ENCODE measurements around the gene ADAMTS20.
"Not testable (repeated sequence)": the region's sequence is repeated elsewhere in the genome, so short reads cannot be mapped to it uniquely, and the experiment has no call there.

The ADAMTS20 gene

GRCh38 chr12:43462741-43463140 is 89.3 kb downstream of the ADAMTS20 start:
- no peak for DNase-seq

GRCh38 chr12:43462080-43462479 is 89.9 kb downstream of the ADAMTS20 start:
- no peak for DNase-seq

GRCh38 chr12:43459285-43459684 is 92.7 kb downstream of the ADAMTS20 start:
- DNase-seq, result no peak

GRCh38 chr12:43453761-43454160 is 98.2 kb downstream of the ADAMTS20 start:
- no peak for DNase-seq

- DNase-seq, result peak; percentile 42
These were observed 107.0 kb downstream of the ADAMTS20 start for GRCh38 chr12:43444940-43445564.

- DNase-seq, result no peak
These were observed 115.4 kb downstream of the ADAMTS20 start for GRCh38 chr12:43436597-43436996.

DNA sequence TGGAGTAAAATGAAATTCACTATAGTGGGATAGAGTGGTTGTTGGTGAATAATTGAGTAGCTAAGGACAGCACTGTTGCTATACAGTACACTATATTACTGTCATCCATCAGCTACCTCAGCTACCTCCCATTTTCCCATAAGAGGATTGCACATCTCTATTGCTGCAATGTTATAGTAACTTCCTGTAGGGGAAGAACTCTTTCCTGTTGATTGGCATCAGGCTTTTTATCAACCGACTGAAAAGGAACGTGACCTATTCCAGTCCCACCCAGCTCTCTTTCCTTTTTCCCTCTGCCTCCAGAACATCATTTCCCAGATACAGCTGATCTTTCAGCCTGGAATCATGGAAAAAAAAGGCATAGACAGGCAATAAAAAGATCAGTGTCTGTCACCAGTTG is 117.4 kb downstream of the ADAMTS20 start:
- no peak for DNase-seq

DNA sequence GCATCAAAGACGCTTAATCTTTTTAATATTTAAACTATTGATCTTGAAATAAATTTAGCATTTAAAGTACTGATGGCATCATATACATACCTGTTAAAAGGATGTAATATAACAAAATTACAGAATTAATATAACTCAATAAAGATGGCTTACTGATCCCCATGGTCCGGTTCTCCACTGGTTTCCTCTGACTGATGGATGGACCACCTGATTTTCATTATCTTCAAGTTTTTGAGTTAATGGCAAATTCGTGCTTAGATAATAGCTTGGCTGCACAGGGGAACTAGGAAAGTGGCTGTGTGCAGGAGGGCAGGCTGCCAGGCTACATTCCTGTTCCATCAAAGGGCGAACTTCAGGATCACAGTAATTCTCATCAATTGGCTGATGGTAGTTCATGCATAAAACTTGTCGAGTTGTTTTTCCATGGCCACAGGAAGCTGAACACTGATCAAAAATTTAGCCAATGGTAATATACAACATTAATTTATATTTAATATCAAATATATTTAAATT is 123.9 kb downstream of the ADAMTS20 start:
- no peak for DNase-seq

DNA sequence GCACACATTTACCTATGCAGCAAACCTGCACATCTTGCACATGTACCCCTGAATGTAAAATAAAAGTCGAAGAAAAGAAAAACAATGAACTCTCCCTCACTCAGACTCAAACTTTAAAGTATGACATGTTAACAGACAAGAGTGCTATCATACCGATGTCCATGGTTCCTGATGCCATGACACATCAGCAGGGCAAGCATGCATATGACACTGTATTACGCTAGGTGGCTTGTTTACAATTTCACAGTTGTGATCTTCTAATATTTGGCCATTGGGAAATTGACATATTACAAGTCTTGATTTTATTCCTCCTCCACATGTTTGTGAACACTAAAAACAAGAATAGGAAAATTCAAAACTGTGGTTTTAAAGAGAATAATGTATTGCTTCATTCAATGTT is 126.6 kb downstream of the ADAMTS20 start:
- DNase-seq, result no peak

- no peak for DNase-seq
These were observed 135.0 kb downstream of the ADAMTS20 start for GRCh38 chr12:43416981-43417380.

DNA sequence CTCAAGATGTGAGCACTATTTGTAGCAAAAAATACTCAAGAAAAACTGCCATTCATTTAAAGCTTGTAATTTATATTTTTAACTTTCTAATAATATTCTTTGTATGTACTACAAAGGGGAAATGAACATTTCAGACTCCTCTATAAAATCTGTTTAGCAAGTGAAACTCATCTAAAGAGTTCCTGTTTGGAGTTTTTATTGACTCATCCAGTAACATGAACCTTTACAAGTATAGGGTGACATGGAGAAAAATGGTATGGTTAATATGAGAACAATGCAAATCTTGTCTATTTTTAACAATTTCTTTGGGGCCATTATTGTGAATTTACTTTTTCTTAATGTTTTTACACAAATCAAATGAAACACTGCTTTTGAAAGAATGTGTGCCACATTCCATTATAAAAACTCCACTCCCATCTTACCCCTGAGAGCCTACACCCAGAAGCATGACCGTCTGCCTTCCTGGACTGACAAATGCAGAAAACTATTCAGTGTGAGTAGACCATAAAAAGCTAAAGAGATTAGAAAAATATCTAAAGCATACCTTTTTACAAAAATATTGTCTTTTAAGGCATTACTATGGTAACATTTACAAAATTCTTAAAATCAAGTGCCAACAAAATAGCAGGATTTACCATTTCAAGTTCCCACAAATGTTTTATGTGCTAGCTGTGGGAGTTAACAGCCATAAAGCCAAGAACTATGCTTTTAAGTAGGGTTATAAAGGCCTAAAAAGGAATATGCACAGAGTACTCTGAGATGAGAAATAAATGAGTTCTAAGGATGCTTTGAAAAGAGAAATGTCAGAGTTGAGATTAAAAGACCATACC is 144.0 kb downstream of the ADAMTS20 start:
- peak; percentile 11 for DNase-seq

DNA sequence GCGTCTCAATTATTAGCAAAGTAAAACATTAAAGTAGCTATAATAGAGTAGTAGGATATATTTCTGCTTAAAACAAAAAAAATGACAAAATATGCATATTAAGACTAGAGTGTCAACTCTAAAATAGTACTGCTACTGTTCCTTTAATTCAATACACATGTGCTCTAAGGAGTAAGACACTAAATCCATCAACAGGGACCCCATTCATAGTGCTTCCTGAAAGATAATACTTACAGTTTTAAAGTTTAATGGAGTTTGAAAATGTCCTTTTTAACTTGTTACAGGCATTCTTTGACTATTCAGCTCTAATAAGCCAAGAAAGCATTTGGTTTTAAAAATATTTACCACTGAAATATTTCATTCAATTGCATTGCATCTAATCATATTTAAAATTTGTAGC is 145.2 kb downstream of the ADAMTS20 start:
- DNase-seq, result no peak

- DNase-seq, result no peak
These were observed 149.6 kb downstream of the ADAMTS20 start for GRCh38 chr12:43402436-43402835.

- DNase-seq, result no peak
These were observed 150.9 kb downstream of the ADAMTS20 start for GRCh38 chr12:43401096-43401495.

GRCh38 chr12:43396671-43397070 is 155.3 kb downstream of the ADAMTS20 start:
- DNase-seq, result no peak

DNA sequence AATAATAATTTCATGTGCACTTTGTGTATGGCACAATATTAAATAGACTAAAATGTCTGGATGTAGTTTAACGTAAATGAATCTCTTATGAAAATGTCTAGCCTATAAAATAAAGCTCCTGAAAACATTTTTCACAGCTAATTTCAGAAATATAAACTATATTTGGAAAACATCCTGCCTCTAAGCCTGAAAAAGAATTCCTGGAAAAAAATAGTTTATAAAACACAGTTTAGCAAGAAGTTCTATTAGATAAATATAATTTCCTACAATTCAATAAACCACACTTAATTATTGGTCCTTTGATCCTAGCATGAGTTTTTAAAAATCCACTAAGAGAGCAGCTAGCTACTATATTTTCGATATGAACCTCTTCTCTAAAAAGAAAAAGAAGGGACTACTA is 159.9 kb downstream of the ADAMTS20 start:
- no peak for DNase-seq

- DNase-seq, result no peak
These were observed 170.1 kb downstream of the ADAMTS20 start for GRCh38 chr12:43381879-43382278.

GRCh38 chr12:43378448-43378847 is 173.6 kb downstream of the ADAMTS20 start:
- DNase-seq, result no peak

GRCh38 chr12:43370263-43370662 is 181.7 kb downstream of the ADAMTS20 start:
- DNase-seq, result peak; percentile 85

DNA sequence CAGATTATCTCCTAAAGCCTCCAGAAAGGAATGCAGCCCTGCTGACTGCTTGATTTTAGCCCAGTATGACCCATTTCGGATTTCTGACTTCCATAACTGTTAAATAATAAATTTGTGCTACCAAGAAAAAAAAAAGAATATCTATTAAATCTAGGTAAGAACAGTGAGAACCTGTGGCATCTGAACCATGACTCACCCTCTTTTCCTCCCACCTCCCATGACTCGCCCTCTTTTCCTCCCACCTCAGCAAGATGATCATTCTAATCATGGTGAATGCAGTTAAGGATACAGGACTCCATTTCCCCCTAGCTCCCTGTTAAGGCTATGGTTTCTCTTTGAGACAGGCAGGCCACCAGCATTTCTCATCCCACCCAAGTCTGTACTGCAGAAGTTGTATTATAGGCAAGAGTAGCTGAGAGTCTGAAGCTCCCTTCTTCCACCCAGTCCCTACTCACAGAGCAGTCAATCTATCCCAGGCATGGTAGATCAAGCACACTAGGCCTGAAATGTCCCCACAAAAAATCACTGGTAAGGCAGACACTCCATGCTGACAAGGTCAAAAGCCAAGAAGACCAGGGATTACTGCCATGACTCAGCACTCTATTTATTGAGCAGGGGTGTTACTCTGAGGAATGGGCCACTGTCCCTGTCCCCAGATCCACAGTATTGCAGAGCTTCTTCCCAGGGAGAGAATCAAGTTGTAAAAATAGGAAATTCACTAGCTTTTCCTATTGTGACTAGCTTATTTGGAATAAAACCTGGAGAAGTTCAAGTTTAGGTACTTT is 188.9 kb downstream of the ADAMTS20 start:
- DNase-seq, result no peak

DNA sequence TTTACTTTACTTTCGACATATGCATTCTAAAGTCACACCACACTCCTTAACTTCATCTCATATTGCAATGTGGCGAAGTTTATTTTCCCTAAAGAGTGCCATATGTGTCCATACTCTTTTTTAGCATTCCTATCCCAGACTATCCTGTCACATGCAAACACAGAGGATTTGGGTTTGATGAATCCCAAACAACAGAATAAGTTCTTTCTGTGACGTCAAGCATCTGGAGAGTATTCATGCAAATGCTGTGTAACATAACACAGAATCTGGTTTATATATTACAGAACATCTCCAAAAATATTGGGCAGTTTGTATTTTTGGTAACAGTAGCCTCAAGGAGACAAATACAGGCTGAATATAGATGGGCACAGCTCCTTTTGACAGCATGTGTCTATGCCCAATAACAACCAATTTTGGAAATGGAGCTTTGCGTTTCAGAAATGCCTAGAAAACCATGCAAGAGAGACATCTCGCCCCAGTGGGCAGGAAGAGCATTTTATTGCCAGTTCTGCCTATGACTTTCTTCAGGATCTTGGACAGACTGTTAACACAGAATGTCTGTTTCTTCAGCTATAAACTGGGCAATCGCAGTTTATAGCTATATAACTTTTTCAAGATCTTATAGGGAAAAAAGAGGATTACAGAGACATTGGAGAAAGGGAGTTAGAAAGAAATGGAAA is 190.8 kb downstream of the ADAMTS20 start:
- DNase-seq, result no peak

DNA sequence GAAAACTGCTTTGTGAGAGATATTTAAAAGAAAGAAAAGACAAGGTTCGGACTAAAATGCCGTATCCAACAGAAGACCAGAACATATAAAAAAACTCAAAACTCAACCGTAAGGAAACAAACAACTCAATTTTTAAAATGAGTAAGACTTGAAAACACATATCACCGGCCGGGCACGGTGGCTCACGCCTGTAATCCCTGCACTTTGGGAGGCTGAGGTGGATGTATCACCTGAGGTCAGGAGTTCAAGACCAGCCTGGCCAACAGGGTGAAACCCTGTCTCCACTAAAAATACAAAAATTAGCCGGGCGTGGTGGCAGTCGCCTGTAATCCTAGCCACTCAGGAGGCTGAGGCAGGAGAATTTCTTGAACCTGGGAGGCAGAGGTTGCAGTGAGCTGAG is 192.0 kb downstream of the ADAMTS20 start:
- DNase-seq, result not testable (repeated sequence)

DNA sequence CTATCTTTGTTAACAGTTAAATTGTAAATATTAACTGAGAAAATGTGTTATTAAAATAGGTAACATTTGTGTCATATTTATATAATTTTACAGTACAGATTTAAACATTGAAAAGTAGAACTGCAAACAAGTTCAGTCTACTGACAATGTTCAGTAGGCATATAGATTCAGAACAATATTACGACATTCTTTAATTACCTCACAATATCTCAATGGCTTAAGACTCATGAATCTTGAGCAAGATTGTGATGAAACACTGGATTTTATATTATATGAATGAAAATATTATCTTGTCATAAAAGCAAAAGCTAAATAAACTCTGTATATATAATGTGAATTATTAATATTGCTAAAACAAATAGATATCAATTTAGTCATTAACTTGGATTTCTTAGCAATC is 194.9 kb downstream of the ADAMTS20 start:
- no peak for DNase-seq

Data from HCEC 1CT (cell line).